HG03039 (cell line): ENCODE data around the gene JAM3.

Experiments used
- ATAC-seq: cut with Tn5 transposase; IDR thresholded peaks from one replicate; pipeline ENCODE4 v1.9.1; 2021; ENCODE audit warnings: mild to moderate bottlenecking, moderate library complexity; ENCODE audit not compliant: unreplicated experiment

The JAM3 gene

DNA sequence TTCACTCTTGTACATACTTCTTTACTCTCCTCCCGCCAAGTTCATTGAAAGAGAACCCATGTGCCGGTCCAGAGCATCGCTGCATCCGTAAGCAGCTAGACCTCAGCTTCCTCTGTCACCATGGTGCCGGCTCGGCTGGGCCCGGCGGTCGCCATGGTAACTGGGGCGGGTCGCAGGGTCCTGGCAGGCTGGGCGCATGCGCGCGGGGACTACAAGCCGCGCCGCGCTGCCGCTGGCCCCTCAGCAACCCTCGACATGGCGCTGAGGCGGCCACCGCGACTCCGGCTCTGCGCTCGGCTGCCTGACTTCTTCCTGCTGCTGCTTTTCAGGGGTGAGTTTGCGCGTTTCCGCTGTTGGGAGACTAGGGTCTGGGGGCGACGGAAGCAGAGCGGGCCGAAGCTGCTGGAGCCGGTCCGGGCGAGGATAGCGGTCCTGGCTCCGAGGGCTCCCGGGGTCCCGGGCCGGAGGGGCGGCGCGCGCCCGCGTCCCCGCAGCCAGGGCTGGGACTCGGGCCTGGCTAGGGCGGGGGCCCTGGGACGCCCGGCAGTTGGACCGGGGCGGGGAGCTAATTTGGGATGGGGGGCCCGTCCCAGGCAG is at the start of gene JAM3:
Gene JAM3 (plus strand): TSS at position 244 of the 597 bp plus-strand sequence. CDS start 12 bp downstream, at position 256.
- ATAC-seq = peak; percentile 89

DNA sequence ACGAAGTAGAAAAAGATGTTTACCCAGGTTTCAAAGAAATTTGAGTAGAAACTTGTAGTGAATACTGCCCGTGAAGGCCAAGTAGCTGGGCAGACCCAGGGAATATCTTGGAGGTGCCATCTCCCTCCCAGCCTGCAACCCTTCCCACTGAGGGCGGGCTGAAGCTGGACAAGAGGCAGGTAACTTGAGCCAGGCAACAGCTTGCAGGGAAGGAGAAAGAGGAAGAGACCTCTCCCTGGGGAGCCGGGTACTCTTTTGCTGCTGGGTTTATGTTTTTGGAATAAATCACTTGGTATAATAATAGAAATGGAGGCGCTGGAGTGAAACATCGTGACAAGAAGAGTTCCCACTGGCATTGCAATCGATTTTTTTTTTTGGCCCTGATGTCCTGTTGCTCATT is 49.4 kb upstream of the JAM3 start:
- no peak for ATAC-seq

DNA sequence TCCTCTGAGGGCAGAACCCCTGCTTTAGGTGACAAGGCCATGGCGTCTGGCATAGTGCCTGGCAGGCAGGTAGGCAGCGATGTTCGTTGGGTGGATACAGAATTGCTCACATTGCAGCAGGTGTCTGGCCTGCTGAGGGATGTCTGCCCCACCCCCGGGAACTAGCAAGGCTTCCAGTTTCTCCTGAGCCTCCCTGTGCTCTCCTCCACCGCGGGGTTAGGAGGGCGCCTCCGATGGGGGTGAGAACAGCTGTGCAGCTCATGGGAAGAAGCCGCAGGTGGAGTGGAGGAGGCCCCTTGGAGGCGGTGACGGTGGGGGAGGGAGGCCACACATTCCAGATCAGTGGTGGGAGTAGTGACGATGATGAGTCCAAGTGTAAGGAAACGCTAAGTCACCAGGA is 48.3 kb upstream of the JAM3 start:
- no peak for ATAC-seq

DNA sequence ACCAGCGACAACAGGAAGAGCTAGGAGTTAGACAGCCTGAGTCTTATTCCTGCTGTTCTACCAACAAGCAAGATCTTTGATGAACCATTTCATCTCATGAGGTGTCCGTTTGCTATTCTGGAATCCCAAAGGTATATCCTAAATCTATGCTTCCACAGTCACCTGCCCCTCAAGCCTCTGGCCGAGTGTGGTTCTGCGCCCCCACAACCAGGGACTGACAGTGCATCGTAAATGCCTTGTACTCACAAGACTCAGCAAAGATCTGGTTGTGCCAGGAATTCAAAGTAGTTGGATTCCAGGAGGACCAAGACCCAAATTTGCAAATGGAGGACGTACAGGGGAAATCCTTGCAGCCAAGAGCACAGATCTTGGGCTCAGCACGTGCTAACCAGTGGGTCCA is 47.5 kb upstream of the JAM3 start:
- ATAC-seq = no peak

DNA sequence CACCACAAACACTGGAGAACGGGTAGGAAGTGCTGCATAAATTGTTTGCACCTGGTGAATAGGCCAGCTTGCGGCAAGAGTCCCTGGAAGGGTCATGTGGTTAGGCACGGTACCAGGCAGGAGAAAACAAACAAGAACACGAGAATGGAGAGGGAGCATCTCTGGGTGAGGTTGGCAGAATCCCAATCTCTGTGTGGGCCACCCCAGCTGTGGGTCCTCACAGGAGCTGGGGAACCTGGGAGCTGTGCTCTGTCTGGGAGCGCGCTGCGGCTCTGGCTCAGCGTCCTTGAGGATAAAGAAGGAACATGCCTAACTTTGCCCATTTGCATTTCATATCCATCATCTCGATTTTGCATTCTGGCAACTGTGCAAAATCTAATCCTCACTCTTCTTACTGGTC is 46.1 kb upstream of the JAM3 start:
- ATAC-seq = no peak

DNA sequence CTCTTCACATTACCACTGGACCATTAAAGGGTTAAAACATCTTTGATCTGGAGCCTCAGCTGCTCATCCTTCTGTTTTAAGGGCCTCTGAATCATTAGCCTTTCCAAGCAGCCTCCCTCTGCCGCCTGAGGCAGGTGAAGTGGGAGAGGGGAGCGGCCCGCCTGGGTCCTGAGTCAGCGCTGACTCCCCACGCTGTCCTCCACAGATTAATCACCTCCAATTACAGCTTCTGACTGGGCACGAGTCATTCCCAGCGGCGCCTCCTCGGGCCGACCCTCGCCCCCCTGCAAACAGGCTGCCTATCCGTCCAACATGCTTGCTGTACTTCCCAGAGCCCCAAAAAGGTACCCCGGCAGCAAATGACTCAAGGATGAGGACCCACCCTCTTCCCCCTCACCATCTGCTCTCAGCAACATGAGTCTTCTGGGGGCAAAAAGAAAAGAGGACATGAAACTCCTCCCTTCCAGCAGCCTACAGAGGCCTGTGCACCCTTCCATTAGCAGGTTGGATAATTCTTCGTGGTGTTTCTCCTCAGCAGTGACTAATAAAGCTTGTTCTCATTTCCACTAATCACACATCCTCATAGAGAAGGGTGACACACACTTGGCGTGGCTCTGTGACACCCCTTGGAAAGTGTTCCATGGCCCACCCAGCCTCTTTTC is 44.3 kb upstream of the JAM3 start:
- ATAC-seq = no peak

DNA sequence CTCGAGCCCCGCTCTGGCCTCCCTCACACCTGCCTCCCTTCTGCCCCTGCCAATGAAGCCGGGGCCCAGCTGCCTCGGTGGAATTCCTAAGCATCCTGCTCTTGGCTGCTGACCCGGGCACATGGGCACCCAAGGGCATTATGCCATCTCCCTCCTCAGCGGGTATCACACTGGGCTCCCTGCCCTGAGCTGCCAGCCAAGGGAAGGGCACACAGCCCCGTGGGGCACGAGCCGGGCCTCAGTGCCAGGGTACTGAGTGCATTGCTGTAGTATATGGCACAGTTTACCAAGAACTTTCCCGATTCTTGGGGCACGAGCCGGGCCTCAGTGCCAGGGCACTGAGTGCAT is 43.8 kb upstream of the JAM3 start:
- ATAC-seq = no peak

DNA sequence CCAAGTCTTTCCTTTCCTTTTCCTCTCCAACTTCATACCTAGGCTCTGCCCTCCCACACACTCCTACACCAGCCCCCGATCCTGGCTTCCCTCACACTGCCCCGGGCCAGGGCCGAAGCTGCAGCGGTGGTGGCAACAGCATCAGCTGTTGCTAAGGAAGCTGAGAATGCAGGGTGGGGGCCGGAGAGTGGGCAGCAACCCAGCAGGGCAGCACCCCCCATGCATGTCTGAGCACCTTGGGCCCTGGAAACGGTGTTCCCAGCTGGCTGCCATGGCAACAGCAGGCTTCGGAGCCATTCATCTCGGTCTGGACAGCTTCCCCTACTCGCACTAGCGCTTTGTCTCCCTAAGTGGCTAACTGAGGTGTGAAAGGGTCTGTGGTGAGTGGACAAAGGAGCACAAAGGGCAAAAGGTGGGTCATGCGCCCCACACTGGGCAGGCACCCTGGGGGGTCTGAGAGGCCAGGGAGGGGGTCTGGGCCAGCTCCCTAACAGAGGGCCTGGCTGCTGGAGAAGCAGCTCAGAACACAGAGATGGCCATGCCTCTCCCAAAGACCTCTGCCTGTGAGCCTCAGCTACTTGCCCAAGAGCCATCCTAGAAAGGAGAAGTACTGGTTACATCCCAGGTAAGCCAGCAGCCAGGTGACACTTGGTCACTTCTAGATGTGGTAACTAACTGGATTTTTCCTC is 42.1 kb upstream of the JAM3 start:
- no peak for ATAC-seq

DNA sequence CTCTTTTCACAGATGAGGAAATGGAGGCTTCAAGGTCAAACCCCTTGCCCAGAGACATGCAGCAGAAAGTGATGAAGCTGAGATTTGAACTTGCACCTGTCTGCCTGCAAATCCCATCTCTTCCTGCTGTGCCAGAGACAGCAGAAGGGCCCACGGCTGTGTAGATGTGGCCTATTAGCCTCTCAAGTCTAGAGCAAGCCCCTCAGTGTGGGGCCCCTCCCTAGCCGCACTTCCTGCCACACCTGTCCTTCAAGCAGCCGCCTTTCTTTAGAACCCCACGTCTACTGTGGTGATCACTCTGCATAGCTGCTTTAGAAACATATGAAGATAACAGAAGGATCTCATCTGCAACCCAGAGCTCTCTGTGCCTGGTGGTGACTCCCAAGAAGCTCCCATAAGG is 41.2 kb upstream of the JAM3 start:
- ATAC-seq = no peak

DNA sequence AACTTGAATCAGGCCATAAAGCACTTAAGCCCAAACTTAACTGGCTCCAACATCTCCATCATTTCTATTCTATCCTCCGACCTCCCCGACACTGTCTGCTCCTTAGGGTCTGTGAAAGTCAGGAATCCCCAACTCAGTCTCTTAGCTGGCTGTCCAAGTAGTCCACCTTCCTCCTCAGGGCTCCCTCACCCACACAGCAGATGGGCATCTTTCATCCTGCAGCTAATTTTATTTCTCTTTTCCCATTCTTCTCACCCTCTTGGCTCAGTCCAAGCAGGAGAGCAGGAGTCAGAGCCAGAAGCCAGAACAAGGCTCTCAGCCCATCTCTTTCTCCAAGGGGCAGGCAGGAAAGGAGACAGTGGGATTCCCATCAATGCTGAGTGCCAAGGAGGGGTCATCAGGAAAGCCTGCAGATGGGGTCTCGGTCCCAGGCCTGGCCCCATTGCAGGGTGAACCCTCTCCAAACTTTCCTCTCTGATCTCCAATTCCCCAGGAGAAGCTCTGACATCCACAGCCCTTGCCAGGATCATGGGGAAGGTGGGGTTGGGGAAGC is 40.4 kb upstream of the JAM3 start:
- no peak for ATAC-seq

DNA sequence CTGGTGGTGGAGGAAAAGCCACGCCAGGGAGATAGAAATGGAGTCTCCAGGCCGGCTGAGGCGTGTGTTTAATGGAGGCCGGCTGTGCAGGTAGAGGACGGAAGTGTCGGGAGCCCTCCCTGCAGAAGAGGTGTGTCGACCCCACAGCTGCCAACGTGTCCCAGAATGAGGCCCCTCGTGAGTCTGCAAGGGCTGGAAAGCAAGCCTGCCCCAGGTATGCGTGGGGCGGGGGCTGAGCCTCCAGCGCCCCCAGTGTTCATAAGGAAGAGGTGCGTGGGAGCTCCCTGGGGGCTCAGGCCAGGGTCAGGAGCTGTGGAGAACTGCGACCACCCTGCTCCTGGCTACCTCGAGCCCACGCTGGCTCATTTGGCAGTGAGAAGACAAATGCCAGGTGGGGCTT is 38.0 kb upstream of the JAM3 start:
- no peak for ATAC-seq

DNA sequence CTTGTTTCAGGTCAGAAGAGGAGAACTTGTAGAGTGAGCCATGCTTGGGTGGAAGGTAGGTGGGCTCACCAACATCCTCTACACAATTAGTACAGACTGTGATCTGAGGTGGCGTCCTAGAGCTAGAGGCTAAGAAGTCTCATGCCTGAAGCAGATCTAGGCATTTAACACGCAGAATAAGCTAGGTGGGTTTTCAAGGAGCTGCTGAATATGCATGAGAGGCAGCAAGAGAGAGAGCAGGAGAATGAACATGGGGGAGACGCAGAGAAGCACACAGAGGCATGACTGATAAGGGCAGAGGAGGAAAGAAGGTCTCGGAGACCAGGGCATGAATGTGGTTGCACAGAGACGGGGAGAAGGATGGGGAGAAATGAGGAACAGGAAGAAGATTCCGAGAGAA is 36.8 kb upstream of the JAM3 start:
- ATAC-seq = no peak

DNA sequence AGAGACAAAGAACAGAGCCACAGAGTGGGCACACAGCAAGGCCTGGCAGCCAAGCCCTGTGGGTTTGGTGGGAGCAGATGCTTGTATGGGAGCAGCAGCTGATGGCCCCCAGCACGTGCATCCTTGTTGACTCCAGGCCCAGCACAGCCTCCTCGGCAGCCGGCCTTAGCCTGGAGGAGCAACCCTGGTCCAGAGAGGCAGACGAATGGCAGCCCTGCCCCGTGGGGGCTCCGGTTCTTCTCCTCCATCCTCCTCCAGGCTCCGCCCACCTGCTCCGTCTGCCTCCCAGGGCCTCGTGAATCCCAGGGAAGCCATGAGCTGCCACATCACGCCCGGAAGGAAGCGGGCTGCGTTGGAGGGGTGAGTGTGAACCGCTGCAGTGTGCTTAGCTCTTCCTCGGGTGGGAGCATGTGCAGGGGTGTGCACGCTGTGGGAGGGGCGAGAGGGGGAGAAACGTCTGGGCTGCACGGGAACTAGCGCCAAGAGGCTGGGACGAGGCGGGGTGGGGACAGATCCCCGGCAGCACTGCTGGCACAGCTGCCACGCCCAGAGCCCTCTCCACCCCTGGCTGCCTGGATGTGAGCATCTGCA is 36.3 kb upstream of the JAM3 start:
- no peak for ATAC-seq

DNA sequence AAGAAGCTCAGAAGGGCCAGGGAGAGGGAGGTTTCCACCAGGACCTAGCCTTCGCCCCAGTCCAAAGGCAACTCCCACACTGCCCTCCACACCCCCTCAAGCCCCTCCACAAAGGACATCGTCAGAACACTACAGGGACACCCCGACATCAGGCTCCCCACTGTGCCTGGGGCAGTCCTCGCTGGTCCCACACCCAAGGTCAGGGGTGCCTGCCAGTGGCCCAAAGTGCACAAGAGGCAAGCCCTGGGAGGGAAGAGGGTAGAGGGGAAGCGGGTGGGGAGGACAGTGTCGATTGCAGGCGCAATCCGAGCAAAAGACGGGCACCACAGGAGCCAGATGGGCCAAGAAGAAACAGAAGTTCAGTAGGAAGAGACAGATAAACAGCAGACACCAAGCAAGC is 35.6 kb upstream of the JAM3 start:
- no peak for ATAC-seq

DNA sequence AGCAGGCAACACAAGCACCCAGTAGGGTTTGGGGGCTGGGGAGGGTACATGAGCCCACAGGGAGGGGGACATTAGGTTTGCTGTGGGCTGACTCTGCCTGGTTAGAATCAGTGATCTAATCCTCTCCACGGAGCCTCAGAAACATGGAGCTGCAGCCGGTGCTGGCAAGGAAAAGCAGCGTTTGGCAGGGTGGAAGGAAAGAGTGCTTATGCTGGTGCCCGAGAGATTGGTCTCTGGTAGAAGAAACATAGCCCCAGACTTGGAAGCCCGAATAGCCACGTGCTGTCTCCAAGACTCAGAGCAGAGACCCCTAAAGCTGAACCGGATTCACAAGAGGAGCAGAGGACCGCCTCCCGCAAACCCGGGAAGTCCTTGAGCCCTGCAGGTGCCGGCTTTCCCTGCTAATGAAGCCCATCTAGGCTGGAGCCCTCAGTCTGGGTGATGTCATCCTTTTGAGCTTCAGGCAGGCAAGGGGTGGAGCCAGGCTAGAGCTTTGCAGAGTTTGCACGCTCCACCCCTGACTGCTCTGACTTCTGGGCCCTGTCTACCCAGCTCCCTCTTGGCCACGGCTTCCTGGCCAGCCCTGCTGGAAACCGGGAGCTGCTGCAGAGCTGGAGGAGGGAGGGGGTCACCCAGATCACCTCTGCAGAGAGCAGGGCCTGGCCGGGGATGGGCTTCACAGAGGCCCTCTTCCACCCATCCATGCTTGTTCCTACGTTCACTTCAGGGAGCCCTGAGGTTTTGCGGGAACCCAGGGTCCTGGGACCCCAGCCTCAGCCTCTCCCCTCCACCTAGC is 35.0 kb upstream of the JAM3 start:
- ATAC-seq = peak; percentile 67

DNA sequence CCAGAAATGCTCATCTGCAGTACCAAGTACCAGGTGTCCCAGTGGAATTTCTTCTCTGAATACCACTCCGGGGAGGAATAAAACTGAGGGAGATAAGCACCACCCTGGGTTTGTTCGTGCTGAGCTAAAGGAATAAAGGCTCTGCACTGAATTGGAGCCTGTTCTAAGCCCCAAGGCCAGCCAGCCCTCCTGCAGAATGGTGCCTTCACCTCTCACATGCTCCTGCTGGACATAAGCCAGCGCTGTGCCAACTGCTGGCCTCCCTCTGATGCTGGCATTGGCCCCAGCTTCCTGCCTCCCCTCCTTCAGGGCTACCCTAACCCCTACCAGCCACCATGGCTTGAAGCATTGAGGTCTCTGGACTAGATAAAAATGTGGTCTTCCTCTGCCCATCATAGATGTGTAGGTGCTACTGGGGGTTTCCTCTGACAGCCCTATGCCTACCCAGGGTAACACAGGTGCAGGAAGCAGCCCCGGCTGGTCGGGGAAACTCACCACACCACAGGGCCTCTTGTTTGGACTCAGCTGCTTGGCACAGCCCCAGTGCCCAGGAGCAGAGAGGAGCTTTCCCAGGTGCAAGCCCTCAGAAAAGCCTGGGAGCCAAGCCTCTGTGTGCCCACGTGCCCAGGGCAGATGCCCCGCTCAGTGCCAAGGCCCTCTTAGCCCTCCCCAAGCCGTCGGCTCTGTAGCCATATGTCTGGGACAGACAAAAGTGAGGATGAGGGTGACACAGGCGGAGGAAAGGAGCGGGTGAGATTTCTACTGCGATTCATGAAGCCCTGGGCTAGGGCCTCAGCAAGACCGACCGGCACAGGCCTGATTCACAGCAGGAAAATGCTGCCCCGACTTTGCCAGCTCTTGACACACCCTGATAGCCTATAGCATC is 34.1 kb upstream of the JAM3 start:
- no peak for ATAC-seq

DNA sequence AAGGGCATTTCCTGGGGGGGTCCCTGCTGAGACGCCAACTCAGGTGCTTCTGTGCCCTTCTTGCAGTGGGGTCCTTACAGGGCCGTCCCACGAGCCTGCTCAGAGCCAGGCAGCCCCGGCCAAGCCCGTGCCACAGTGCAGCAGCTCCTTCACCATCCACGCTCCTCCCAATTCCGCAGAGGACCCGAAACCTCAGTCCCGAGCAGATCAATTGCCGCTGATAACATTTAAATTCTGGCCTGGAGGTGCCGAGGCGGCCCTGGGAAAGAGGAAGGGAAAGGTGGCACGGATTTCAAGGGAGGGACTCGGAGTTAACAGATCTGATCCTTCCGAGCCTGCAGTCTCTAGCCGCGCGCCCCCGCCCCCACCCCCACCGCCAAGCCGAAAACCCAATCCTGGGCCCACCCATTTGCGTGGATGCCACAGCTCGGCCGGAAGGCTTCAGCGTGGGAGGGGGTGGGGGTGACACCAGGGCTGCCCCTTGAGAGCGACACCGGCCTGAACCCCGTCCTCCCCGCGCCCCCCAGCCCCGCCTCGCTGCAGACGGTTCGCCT is 32.3 kb upstream of the JAM3 start:
- no peak for ATAC-seq

DNA sequence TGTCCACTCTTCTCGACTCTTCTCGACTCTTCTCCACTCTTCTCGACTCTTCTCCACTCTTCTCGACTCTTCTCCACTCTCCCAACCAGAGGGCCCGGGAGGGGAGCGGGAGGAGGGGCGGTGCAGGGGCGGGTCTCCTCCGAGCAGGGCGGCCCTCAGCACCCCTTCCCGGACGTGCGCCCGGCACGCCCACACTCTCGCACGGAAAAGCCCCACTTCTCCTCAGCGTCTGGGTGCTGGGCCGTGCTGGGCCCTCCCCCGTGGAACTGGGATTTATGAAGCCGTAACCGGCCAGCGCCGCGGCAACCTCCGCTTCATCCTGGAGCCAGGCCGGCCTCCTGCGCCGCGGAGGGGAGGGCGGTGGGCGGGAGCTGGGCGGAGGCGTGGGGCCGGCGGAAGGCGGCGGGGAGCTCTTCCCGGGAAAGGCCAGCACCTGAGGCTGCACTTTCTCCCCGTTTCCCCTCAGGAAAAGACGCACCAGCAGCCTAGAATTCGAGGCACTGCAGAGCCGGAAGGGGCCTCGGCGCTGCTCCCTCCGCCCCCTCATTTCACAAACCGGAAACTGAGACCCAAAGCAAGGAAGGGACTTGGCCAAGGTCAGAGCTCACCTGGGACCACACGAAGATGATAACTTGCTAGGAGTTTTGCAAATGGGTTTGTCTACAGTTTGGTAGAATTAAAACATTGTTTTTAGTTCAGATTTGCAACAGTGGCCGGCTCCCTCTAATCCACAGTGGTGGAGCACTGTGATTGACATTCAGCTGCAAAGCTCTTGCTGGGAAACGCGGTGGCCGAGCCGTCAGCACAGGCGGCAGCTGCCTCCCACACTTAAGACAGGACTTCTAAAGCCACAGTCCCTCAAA is 31.6 kb upstream of the JAM3 start:
- ATAC-seq = no peak
